Measurements from ENCODE around the gene CSNK2A3.

DNA sequence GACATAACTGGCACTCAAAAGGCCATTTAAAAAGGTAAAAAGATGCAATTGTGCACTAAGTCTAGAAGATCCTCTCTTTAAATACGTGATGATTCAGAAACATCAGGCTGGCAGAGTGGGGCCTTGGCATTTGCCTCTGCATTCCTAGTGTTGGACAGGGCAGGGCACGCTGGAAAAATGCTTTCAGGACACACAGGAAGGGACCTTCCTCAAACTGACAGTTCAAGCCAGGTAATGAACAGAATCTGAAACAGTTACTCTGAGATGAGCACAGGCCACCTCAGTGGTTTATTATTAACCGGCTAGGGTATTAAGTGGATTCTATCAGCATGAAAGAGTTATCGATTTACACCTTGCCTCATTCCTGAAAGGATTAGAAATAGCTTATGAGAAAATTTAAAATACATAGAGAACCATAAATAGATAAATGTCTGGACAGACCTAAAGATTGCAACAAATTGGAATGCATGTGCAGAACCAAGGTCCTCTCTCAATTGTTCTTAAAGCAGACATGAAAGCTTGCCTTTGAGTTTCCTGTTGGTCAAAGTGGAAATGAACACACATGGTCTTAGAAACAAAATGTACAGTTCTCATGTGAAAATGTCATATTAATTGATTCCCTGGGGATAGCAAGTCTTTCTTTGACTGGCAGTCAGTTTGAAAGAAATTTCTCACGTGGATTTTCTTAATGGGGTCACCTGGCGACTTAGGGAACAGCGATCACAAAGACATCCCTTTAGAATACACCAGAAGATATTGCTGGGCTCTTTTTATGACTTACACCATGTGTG is 21.5 kb upstream of the CSNK2A3 start:
- TF ChIP-seq, protein P1, sequence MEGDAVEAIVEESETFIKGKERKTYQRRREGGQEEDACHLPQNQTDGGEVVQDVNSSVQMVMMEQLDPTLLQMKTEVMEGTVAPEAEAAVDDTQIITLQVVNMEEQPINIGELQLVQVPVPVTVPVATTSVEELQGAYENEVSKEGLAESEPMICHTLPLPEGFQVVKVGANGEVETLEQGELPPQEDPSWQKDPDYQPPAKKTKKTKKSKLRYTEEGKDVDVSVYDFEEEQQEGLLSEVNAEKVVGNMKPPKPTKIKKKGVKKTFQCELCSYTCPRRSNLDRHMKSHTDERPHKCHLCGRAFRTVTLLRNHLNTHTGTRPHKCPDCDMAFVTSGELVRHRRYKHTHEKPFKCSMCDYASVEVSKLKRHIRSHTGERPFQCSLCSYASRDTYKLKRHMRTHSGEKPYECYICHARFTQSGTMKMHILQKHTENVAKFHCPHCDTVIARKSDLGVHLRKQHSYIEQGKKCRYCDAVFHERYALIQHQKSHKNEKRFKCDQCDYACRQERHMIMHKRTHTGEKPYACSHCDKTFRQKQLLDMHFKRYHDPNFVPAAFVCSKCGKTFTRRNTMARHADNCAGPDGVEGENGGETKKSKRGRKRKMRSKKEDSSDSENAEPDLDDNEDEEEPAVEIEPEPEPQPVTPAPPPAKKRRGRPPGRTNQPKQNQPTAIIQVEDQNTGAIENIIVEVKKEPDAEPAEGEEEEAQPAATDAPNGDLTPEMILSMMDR (conservative IDR thresholded peaks at IDR 0.05; ENCODE audit: low read depth, low read length) = no peak
- TF ChIP-seq EZH2 (IDR thresholded peaks at IDR 0.05; ENCODE audit: borderline replicate concordance, low read depth, low read length, poor library complexity, severe bottlenecking) = no peak
